Measurements from ENCODE around the gene KDSR.

Gene KDSR

GRCh38 chr18:63302636-63303405 is 64.2 kb downstream of the KDSR start:
- Histone ChIP-seq H3K9me3 (ENCODE audit: insufficient read depth, low read length) (no peaks in the 10 kb centered on the region), H3K27me3 (ENCODE audit: insufficient read depth, insufficient read length) (no peaks in the 10 kb centered on the region), H3K4me1 (ENCODE audit: insufficient read depth, insufficient read length) (no peaks in the 10 kb centered on the region), H3K9ac (ENCODE audit: insufficient read length, low read depth) (no peak overlapping the region), H3K4me3 (ENCODE audit: insufficient read length, low read depth) (no peak overlapping the region), H3K36me3 (ENCODE audit: insufficient read depth, insufficient read length, low read length) (no peaks in the 10 kb centered on the region)
- TF ChIP-seq SUZ12 (IDR thresholded peaks at IDR 0.05; ENCODE audit: extremely low read depth, insufficient read depth, insufficient read length) (no peak), ZNF274 (IDR thresholded peaks at IDR 0.05; ENCODE audit: low read depth, low read length) (no peak), YY1 (IDR thresholded peaks at IDR 0.05; ENCODE audit: insufficient read depth, insufficient read length) (no peak)
- DNase-seq (ENCODE audit: low read depth, low spot score), result no peak

- H3K4me1 ChIP-seq (ENCODE audit: insufficient read depth, insufficient read length), result no peaks in the 10 kb centered on the region
Observed at GRCh38 chr18:63302220-63302619, 64.8 kb downstream of the KDSR start.

GRCh38 chr18:63301434-63301833 is 65.6 kb downstream of the KDSR start:
- no peaks in the 10 kb centered on the region for H3K36me3 ChIP-seq (ENCODE audit: insufficient read depth, insufficient read length, low read length)

More at GRCh38 chr18:63302220-63302619, 64.8 kb downstream of the KDSR start:
- Histone ChIP-seq H3K9me3 (ENCODE audit: insufficient read depth, low read length) (no peaks in the 10 kb centered on the region), H3K27me3 (ENCODE audit: insufficient read depth, insufficient read length) (no peaks in the 10 kb centered on the region), H3K4me3 (ENCODE audit: insufficient read length, low read depth) (no peak overlapping the region), H3K36me3 (ENCODE audit: insufficient read depth, insufficient read length, low read length) (no peaks in the 10 kb centered on the region), H3K9ac (ENCODE audit: insufficient read length, low read depth) (no peak overlapping the region)
- DNase-seq (ENCODE audit: low read depth, low spot score), result no peak
- no peak for TF ChIP-seq ZNF274 (IDR thresholded peaks at IDR 0.05; ENCODE audit: low read depth, low read length)
- no peak for TF ChIP-seq YY1 (IDR thresholded peaks at IDR 0.05; ENCODE audit: insufficient read depth, insufficient read length)
- no peak for TF ChIP-seq SUZ12 (IDR thresholded peaks at IDR 0.05; ENCODE audit: extremely low read depth, insufficient read depth, insufficient read length)

GRCh38 chr18:63299837-63300745 is 66.9 kb downstream of the KDSR start:
- Histone ChIP-seq H3K9ac (ENCODE audit: insufficient read length, low read depth) (no peak overlapping the region), H3K27me3 (ENCODE audit: insufficient read depth, insufficient read length) (no peaks in the 10 kb centered on the region), H3K4me1 (ENCODE audit: insufficient read depth, insufficient read length) (no peaks in the 10 kb centered on the region), H3K4me3 (ENCODE audit: insufficient read length, low read depth) (no peak overlapping the region), H3K9me3 (ENCODE audit: insufficient read depth, low read length) (no peaks in the 10 kb centered on the region), H3K36me3 (ENCODE audit: insufficient read depth, insufficient read length, low read length) (no peaks in the 10 kb centered on the region)
- DNase-seq (ENCODE audit: low read depth, low spot score), result no peak
- TF ChIP-seq ZNF274 (IDR thresholded peaks at IDR 0.05; ENCODE audit: low read depth, low read length) (no peak), YY1 (IDR thresholded peaks at IDR 0.05; ENCODE audit: insufficient read depth, insufficient read length) (no peak), SUZ12 (IDR thresholded peaks at IDR 0.05; ENCODE audit: extremely low read depth, insufficient read depth, insufficient read length) (no peak)

More at GRCh38 chr18:63301434-63301833, 65.6 kb downstream of the KDSR start:
- TF ChIP-seq SUZ12 (IDR thresholded peaks at IDR 0.05; ENCODE audit: extremely low read depth, insufficient read depth, insufficient read length) (no peak), ZNF274 (IDR thresholded peaks at IDR 0.05; ENCODE audit: low read depth, low read length) (no peak), YY1 (IDR thresholded peaks at IDR 0.05; ENCODE audit: insufficient read depth, insufficient read length) (no peak)
- Histone ChIP-seq H3K9ac (ENCODE audit: insufficient read length, low read depth) (no peak overlapping the region), H3K27me3 (ENCODE audit: insufficient read depth, insufficient read length) (no peaks in the 10 kb centered on the region), H3K9me3 (ENCODE audit: insufficient read depth, low read length) (no peaks in the 10 kb centered on the region), H3K4me1 (ENCODE audit: insufficient read depth, insufficient read length) (no peaks in the 10 kb centered on the region), H3K4me3 (ENCODE audit: insufficient read length, low read depth) (no peak overlapping the region)
- DNase-seq (ENCODE audit: low read depth, low spot score), result no peak

GRCh38 chr18:63298400-63299365 is 68.3 kb downstream of the KDSR start:
- Histone ChIP-seq H3K9ac (ENCODE audit: insufficient read length, low read depth) (no peak overlapping the region), H3K4me1 (ENCODE audit: insufficient read depth, insufficient read length) (no peaks in the 10 kb centered on the region), H3K36me3 (ENCODE audit: insufficient read depth, insufficient read length, low read length) (no peaks in the 10 kb centered on the region), H3K4me3 (ENCODE audit: insufficient read length, low read depth) (no peak overlapping the region), H3K9me3 (ENCODE audit: insufficient read depth, low read length) (no peaks in the 10 kb centered on the region), H3K27me3 (ENCODE audit: insufficient read depth, insufficient read length) (no peaks in the 10 kb centered on the region)
- TF ChIP-seq YY1 (IDR thresholded peaks at IDR 0.05; ENCODE audit: insufficient read depth, insufficient read length) (no peak), ZNF274 (IDR thresholded peaks at IDR 0.05; ENCODE audit: low read depth, low read length) (no peak)
- no peak for DNase-seq (ENCODE audit: low read depth, low spot score)

- H3K36me3 ChIP-seq (ENCODE audit: insufficient read depth, insufficient read length, low read length), result no peaks in the 10 kb centered on the region
- H3K9me3 ChIP-seq (ENCODE audit: insufficient read depth, low read length), result no peaks in the 10 kb centered on the region
- H3K4me1 ChIP-seq (ENCODE audit: insufficient read depth, insufficient read length), result no peaks in the 10 kb centered on the region
- H3K4me3 ChIP-seq (ENCODE audit: insufficient read length, low read depth), result no peak overlapping the region
- H3K9ac ChIP-seq (ENCODE audit: insufficient read length, low read depth), result no peak overlapping the region
- H3K27me3 ChIP-seq (ENCODE audit: insufficient read depth, insufficient read length), result no peaks in the 10 kb centered on the region
- TF ChIP-seq SUZ12 (IDR thresholded peaks at IDR 0.05; ENCODE audit: extremely low read depth, insufficient read depth, insufficient read length) (no peak), ZNF274 (IDR thresholded peaks at IDR 0.05; ENCODE audit: low read depth, low read length) (no peak), YY1 (IDR thresholded peaks at IDR 0.05; ENCODE audit: insufficient read depth, insufficient read length) (no peak)
- DNase-seq (ENCODE audit: low read depth, low spot score), result no peak
Observed at GRCh38 chr18:63297687-63298399, 69.2 kb downstream of the KDSR start.

All from NT2/D1 (cell line).